Activated CD8-positive, alpha-beta T cell treated with anti-CD3 and anti-CD28 coated beads for 36 hours (primary cell): ENCODE data around the gene TACR1. TPM values are rescaled to one million over a fixed set of nuclear protein-coding genes. Genes with fewer than 3 reads are reported as not detected.
A peak's percentile ranks its signal among the peaks of the same experiment; 100 is the strongest.

Experiments used
- ATAC-seq: fragments of 200-7000 bp; cut with Tn5 transposase; one replicate; pipeline ENCODE4 v1.10.0; 2021; ENCODE audit warnings: mild to moderate bottlenecking, moderate library complexity
- CTCF ChIA-PET: fragments of 350-600 bp; sonication (Branson Sonifier 250); formaldehyde crosslinking; loops from one replicate; lab custom pipeline; 2021; ENCODE audit warnings: antibody characterized with exemption; lab: Charles Lee
- POLR2A ChIA-PET: fragments of 350-600 bp; sonication (Branson Sonifier 250); formaldehyde crosslinking; loops from one replicate; lab custom pipeline; 2021; ENCODE audit warnings: antibody characterized with exemption; lab: Charles Lee
- DNase-seq: peaks from one replicate; pipeline ENCODE4 v3.0.0-alpha.2; 2020
- H3K27ac Mint-ChIP-seq: one replicate; pipeline ENCODE4 v1.8.0; 2021; ENCODE audit warnings: mild to moderate bottlenecking, mixed read lengths
- H3K27me3 Mint-ChIP-seq: one replicate; pipeline ENCODE4 v1.8.0; 2021; ENCODE audit warnings: mixed read lengths
- H3K36me3 Mint-ChIP-seq: one replicate; pipeline ENCODE4 v1.8.0; 2021; ENCODE audit warnings: low read depth, mixed read lengths
- H3K4me1 Mint-ChIP-seq: one replicate; pipeline ENCODE4 v1.8.0; 2021; ENCODE audit warnings: low read depth, mixed read lengths
- H3K4me3 Mint-ChIP-seq: one replicate; pipeline ENCODE4 v1.8.0; 2021; ENCODE audit warnings: mild to moderate bottlenecking, moderate library complexity, mixed read lengths
- H3K9me3 Mint-ChIP-seq: one replicate; pipeline ENCODE4 v1.8.0; 2021; ENCODE audit warnings: mixed read lengths
- CTCF ChIP-seq: fragments of 200-600 bp; IDR thresholded peaks from one replicate; pipeline ENCODE4 v1.8.0; 2022; ENCODE audit warnings: antibody characterized with exemption, mild to moderate bottlenecking
- intact Hi-C: fragments of 100-400 bp; cut with micrococcal nuclease; formaldehyde crosslinking; loops from one replicate; pipeline ENCODE4 v1.10.0; 2022
- total RNA-seq, 2 experiments: library from RNA; stranded (reverse); gene quantifications; one replicate each; pipeline ENCODE4 v1.2.3, GENCODE V29; 2021

Gene TACR1
- total RNA-seq, 2 experiments from 2014 or later = not detected

DNA sequence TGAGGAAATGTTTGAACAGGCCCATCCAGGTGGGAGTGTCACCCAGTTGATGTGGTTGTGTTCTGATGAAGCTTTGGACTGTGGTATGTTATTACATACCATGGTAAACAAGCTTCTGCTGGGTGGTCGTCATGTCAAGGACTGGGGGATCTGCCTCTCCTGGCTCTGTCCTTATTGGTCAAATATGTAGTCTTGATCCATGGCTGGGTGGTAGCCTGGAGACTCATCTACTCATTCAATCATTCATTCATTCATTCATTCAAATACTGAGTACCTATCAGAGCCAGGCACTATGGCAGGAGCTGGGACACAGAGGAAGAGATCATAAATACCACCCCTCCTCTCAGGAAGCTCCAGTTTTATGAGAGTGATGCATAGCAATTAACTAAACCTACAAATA is 60.8 kb downstream of the TACR1 start:
- no peaks in the 10 kb centered on the region for H3K4me1 Mint-ChIP-seq
- DNase-seq = no peak
- no peaks in the 10 kb centered on the region for H3K27me3 Mint-ChIP-seq
- H3K27ac Mint-ChIP-seq = no peak overlapping the region
- ChIA-PET POLR2A (no interaction called here), CTCF (no interaction called here)
- no peaks in the 10 kb centered on the region for H3K9me3 Mint-ChIP-seq
- no peak for ATAC-seq
- intact Hi-C loops = no loop called here
- TF ChIP-seq CTCF = no peak
- H3K4me3 Mint-ChIP-seq = no peak overlapping the region
- H3K36me3 Mint-ChIP-seq = no peaks in the 10 kb centered on the region

DNA sequence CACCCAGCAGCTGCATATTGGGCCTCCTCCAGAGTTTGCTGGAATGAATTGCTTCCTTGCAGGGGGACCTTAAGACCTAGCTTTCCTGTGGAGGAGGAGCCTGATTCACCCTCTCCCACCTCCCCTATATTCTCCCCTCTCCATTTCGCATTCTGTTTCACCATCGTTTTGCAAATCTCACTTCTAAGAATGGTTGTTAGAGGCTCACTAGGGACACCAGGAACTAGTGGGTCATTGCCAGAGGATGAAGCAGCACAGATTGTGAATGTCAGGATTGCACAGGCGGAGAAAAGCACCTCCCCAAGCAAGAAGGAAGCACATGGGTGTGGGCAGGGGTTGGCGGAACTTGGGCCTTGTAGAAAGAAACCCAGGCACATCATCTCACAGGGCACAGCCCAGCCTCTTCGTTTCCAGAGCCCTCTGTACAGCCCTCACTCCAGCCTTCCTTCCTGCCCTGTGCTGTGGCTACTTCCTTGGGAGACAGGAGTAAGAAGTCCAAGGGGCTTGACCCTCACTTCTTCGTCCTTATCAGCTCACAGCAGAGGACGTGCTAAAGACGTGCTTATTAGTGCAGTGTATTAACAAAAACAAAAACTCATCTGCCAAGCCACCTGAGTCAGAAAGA is 63.4 kb downstream of the TACR1 start:
- DNase-seq (no peak), ATAC-seq (no peak)
- CTCF ChIA-PET = no interaction called here
- Mint-ChIP-seq H3K27me3 (no peaks in the 10 kb centered on the region), H3K9me3 (no peaks in the 10 kb centered on the region), H3K36me3 (no peaks in the 10 kb centered on the region), H3K4me3 (no peak overlapping the region), H3K4me1 (no peaks in the 10 kb centered on the region), H3K27ac (no peak overlapping the region)
- intact Hi-C loops = no loop called here
- TF ChIP-seq CTCF = no peak
- POLR2A ChIA-PET = no interaction called here

DNA sequence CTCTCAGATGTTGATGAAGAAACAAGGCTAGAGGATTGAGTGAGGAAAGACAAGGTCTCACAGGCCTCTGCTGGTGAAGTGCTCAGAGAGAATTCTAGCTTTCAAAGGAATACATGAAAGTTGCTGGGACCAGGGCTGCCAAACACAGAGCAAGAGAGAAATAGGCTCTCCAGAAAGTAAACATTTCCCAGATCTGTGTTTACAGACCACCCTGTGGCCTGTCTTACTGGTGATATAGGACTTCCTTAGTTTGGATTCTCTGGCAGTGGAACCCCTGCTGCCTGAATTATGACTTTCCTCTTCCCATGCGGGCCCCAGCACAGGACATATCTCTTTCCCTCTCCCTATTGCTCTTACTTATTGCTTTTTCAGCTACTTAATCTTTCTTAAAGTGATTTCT is 64.5 kb downstream of the TACR1 start:
- Mint-ChIP-seq H3K27me3 (no peaks in the 10 kb centered on the region), H3K9me3 (no peaks in the 10 kb centered on the region), H3K27ac (no peak overlapping the region), H3K36me3 (no peaks in the 10 kb centered on the region), H3K4me1 (no peaks in the 10 kb centered on the region), H3K4me3 (no peak overlapping the region)
- DNase-seq (no peak), ATAC-seq (no peak)
- POLR2A ChIA-PET = no interaction called here
- intact Hi-C loops = no loop called here
- TF ChIP-seq CTCF = no peak
- CTCF ChIA-PET = interaction anchor here (0.6 kb wide), 1 partner anchor 221 kb away, joined by 3 read pairs; no protein-coding TSS in a partner anchor

DNA sequence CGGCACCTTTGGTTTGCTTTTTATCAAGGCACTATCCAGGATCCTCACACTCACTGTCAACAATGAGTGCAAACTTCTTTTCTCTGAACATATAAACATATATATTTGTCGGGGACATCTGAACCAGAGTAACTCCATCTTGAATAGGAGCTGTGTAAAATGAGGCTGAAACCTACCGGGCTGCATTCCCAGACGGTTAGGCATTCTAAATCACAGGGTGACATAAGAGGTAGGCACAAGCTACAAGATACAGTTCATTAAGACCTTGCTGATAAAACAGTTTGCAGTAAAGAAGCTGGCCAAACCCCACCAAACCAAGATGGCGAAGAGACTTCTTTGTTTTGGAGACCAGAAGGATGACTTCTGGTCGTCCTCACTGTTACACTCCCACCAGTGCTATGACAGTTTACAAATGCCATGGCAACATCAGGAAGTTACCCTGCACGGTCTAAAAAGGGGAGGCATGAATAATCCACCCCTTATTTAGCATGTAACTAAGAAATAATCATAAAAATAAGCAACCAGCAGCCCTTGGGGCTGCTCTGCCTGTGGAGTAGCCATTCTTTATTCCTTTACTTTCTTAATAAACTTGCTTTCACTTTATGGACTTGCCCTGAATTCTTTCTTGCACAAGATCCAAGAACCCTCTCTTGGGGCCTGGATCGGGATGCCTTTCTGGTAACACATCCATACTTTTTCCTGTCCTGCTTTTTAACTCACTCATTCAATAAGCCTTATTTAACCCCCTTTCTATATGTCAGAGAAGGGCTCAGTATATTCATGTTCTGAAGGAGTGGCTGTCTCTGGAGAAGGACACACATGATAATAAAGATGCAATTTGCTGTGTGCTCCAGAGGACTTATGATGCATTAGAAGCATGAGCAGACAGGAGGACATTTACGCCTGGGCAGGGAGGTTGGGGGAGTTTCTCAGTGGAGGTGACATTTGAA is 65.4 kb downstream of the TACR1 start:
- no peaks in the 10 kb centered on the region for H3K27me3 Mint-ChIP-seq
- no peak for TF ChIP-seq CTCF
- no peak overlapping the region for H3K27ac Mint-ChIP-seq
- CTCF ChIA-PET = no interaction called here
- DNase-seq = no peak
- no peaks in the 10 kb centered on the region for H3K36me3 Mint-ChIP-seq
- no peaks in the 10 kb centered on the region for H3K4me1 Mint-ChIP-seq
- H3K4me3 Mint-ChIP-seq = no peak overlapping the region
- POLR2A ChIA-PET = no interaction called here
- intact Hi-C loops = no loop called here
- no peaks in the 10 kb centered on the region for H3K9me3 Mint-ChIP-seq
- ATAC-seq = no peak

- H3K4me3 Mint-ChIP-seq = no peak overlapping the region
- ChIA-PET CTCF (interaction anchor here (0.7 kb wide), 1 partner anchor 54 kb away, joined by 3 read pairs; no protein-coding TSS in a partner anchor), POLR2A (no interaction called here)
- no peaks in the 10 kb centered on the region for H3K4me1 Mint-ChIP-seq
- no peak overlapping the region for H3K27ac Mint-ChIP-seq
- no peak for TF ChIP-seq CTCF
- H3K9me3 Mint-ChIP-seq = peaks cover 5% of the 10 kb centered on the region
- intact Hi-C loops = no loop called here
- ATAC-seq (no peak), DNase-seq (peak; percentile 26)
- H3K27me3 Mint-ChIP-seq = no peaks in the 10 kb centered on the region
- no peaks in the 10 kb centered on the region for H3K36me3 Mint-ChIP-seq
Observed at GRCh38 chr2:75130171-75130570, 69.1 kb downstream of the TACR1 start.
